IMR-90 (cell line): ENCODE results near the gene SOX8. TPM values are rescaled to one million over a fixed set of nuclear protein-coding genes. Genes with fewer than 3 reads are reported as not detected.

Source experiments
- ATAC-seq: fragments of 200-7000 bp; cut with Tn5 transposase; 2 replicates; pipeline ENCODE4 v1.9.1; 2020; ENCODE audit warnings: low read depth, mild to moderate bottlenecking, moderate library complexity
- BruUV-seq: library from RNA; stranded (reverse); fragments of 400-500 nt; replicated peaks from 2 replicates; lab custom pipeline; 2021; lab: Mats Ljungman, UMichigan
- CTCF ChIA-PET: fragments of 300-600 bp; formaldehyde crosslinking; extraction: SDS; loops from one replicate; lab custom pipeline; 2021; ENCODE audit warnings: antibody characterized with exemption; lab: Yijun Ruan, JAX
- POLR2A ChIA-PET: fragments of 300-600 bp; sonication (Branson Sonifier 250); formaldehyde crosslinking; loops from one replicate; lab custom pipeline; 2022; ENCODE audit warnings: antibody characterized with exemption; ENCODE audit not compliant: unreplicated experiment; lab: Charles Lee
- DNase-seq: peaks from one replicate; pipeline ENCODE4 v3.0.0; 2013
- H2AFZ ChIP-seq: replicated peaks from 2 replicates; pipeline ENCODE3; 2013; ENCODE audit warnings: low read length, mild to moderate bottlenecking; ENCODE audit not compliant: poor library complexity
- H2AK5ac ChIP-seq: 2 replicates; pipeline ENCODE4 v1.6.1; 2013; ENCODE audit warnings: low read depth, low read length, inconsistent platforms
- H2AK9ac ChIP-seq: replicated peaks from 2 replicates; pipeline ENCODE3; 2013; ENCODE audit warnings: mild to moderate bottlenecking, low read depth, low read length, moderate library complexity; ENCODE audit not compliant: poor library complexity
- H2BK120ac ChIP-seq: 2 replicates; pipeline ENCODE4 v1.6.1; 2013; ENCODE audit warnings: low read depth, low read length, inconsistent platforms
- H2BK15ac ChIP-seq: 3 replicates; pipeline ENCODE4 v1.6.1; 2013; ENCODE audit warnings: low read depth, low read length, inconsistent platforms
- H2BK20ac ChIP-seq: 2 replicates; pipeline ENCODE4 v1.6.1; 2013; ENCODE audit warnings: low read depth, mild to moderate bottlenecking, inconsistent platforms, low read length, moderate library complexity
- H2BK5ac ChIP-seq: 2 replicates; pipeline ENCODE4 v1.6.1; 2013; ENCODE audit warnings: mild to moderate bottlenecking, low read depth, low read length, inconsistent platforms; ENCODE audit not compliant: poor library complexity, severe bottlenecking
- H3K14ac ChIP-seq: replicated peaks from 2 replicates; pipeline ENCODE4 v1.6.1; 2013; ENCODE audit warnings: low read depth, low read length, inconsistent platforms
- H3K18ac ChIP-seq: 2 replicates; pipeline ENCODE4 v1.6.1; 2013; ENCODE audit warnings: low read depth, low read length, control low read depth
- H3K23ac ChIP-seq: 2 replicates; pipeline ENCODE4 v1.6.1; 2013; ENCODE audit warnings: low read depth, low read length, inconsistent platforms
- H3K27ac ChIP-seq: 2 replicates; pipeline ENCODE4 v1.5.1; 2013; ENCODE audit warnings: mild to moderate bottlenecking, control low read depth, low read length; ENCODE audit not compliant: insufficient read depth
- H3K27me3 ChIP-seq: 2 replicates; pipeline ENCODE4 v1.6.1; 2013; ENCODE audit warnings: low read length; ENCODE audit not compliant: control insufficient read depth, insufficient read depth
- H3K36me3 ChIP-seq: 2 replicates; pipeline ENCODE4 v1.6.1; 2013; ENCODE audit warnings: low read length, mixed read lengths; ENCODE audit not compliant: control insufficient read depth, insufficient read depth
- H3K4ac ChIP-seq: 2 replicates; pipeline ENCODE4 v1.6.1; 2013; ENCODE audit warnings: low read depth, low read length, inconsistent platforms
- H3K4me1 ChIP-seq: 2 replicates; pipeline ENCODE4 v1.6.1; 2013; ENCODE audit warnings: low read length, mixed read lengths; ENCODE audit not compliant: control insufficient read depth, insufficient read depth
- H3K4me2 ChIP-seq: 2 replicates; pipeline ENCODE4 v1.6.1; 2013; ENCODE audit warnings: low read depth, mild to moderate bottlenecking, control low read depth, low read length, moderate library complexity
- H3K4me3 ChIP-seq: 2 replicates; pipeline ENCODE4 v1.5.1; 2013; ENCODE audit warnings: low read depth, mild to moderate bottlenecking, control low read depth, low read length, moderate library complexity; ENCODE audit not compliant: insufficient read depth
- H3K56ac ChIP-seq: 2 replicates; pipeline ENCODE4 v1.6.1; 2013; ENCODE audit warnings: low read length, inconsistent platforms; ENCODE audit not compliant: insufficient read depth; ENCODE audit errors: extremely low read depth
- H3K79me1 ChIP-seq, 2 experiments: 2 replicates each; pipeline ENCODE4 v1.6.1; 2013; ENCODE audit warnings: low read length in 2 of 2, inconsistent platforms in 1 of 2, low read depth in 1 of 2
- H3K9ac ChIP-seq: 2 replicates; pipeline ENCODE4 v1.6.1; 2013; ENCODE audit warnings: low read depth, low read length, control low read depth
- H3K9me1 ChIP-seq: 2 replicates; pipeline ENCODE4 v1.6.1; 2013; ENCODE audit warnings: low read length, inconsistent platforms; ENCODE audit not compliant: insufficient read depth
- H3K9me3 ChIP-seq: 2 replicates; pipeline ENCODE4 v1.6.1; 2013; ENCODE audit warnings: low read length; ENCODE audit not compliant: control insufficient read depth, insufficient read depth
- H4K20me1 ChIP-seq: 2 replicates; pipeline ENCODE4 v1.6.1; 2013; ENCODE audit warnings: low read length, inconsistent platforms; ENCODE audit not compliant: insufficient read depth
- H4K5ac ChIP-seq: 2 replicates; pipeline ENCODE4 v1.6.1; 2013; ENCODE audit warnings: mild to moderate bottlenecking, low read depth, low read length, control low read depth
- H4K8ac ChIP-seq, 2 experiments: 2 replicates each; pipeline ENCODE4 v1.6.1; 2013; ENCODE audit warnings: low read depth in 2 of 2, low read length in 2 of 2, control low read depth in 1 of 2, inconsistent platforms in 1 of 2
- H4K91ac ChIP-seq: 2 replicates; pipeline ENCODE4 v1.6.1; 2013; ENCODE audit warnings: low read depth, low read length, inconsistent platforms; ENCODE audit not compliant: insufficient read depth
- CEBPB ChIP-seq: IDR thresholded peaks from 2 replicates; pipeline ENCODE4 v1.6.1; 2012; ENCODE audit warnings: low read depth, low read length, improper control_type of control experiment
- CHD1 ChIP-seq: IDR thresholded peaks from 2 replicates; pipeline ENCODE4 v1.6.1; 2012; ENCODE audit warnings: low read depth, low read length, improper control_type of control experiment
- ELK1 ChIP-seq: fragments of 150-350 bp; IDR thresholded peaks from 2 replicates; pipeline ENCODE4 v1.6.1; 2016; ENCODE audit warnings: low read depth, mild to moderate bottlenecking, low read length, moderate library complexity, borderline replicate concordance
- POLR2A ChIP-seq: IDR thresholded peaks from 2 replicates; pipeline ENCODE4 v1.6.1; 2012; ENCODE audit warnings: mild to moderate bottlenecking, low read depth, low read length
- RCOR1 ChIP-seq: IDR thresholded peaks from 2 replicates; pipeline ENCODE4 v1.6.1; 2012; ENCODE audit warnings: mild to moderate bottlenecking, low read length, improper control_type of control experiment; ENCODE audit not compliant: insufficient replicate concordance
- SMC3 ChIP-seq: fragments of 150-350 bp; IDR thresholded peaks from 2 replicates; pipeline ENCODE4 v1.6.1; 2016; ENCODE audit warnings: low read depth, mild to moderate bottlenecking, antibody characterized with exemption, low read length, moderate library complexity
- WGBS, 2 experiments: methylation state at CpG; one replicate each; pipeline versions ENCODE4 v1.1.5 to v1.1.7; 2013; ENCODE audit warnings: missing lambda C conversion rate in 2 of 2; ENCODE audit not compliant: insufficient read length in 1 of 2; ENCODE audit errors: extremely low coverage in 2 of 2; 5-methylcytosine and 5-hydroxymethylcytosine counted together
- dilution Hi-C: fragments of 300-500 bp; cut with HindIII; formaldehyde crosslinking; loops from one replicate; pipeline ENCODE4 v1.14.3; 2018; ENCODE audit warnings: low sequenced_read_pairs; ENCODE audit not compliant: unreplicated experiment
- in situ Hi-C: fragments of 300-500 bp; cut with MboI; formaldehyde crosslinking; loops from 3 replicates; pipeline ENCODE4 v1.14.3; 2019; ENCODE audit warnings: low sequenced_read_pairs, inconsistent platforms, mixed read lengths
- intact Hi-C: fragments of 100-400 bp; cut with micrococcal nuclease; formaldehyde crosslinking; loops from 2 replicates; pipeline ENCODE4 v1.10.0; 2022
- polyA plus RNA-seq, 3 experiments: library from polyadenylated mRNA; depleted of rRNA; stranded (reverse); fragments of >200 nt; gene quantifications; 2 replicates each; pipeline ENCODE4 v1.2.3, GENCODE V29; 2012; ENCODE audit warnings: low replicate concordance in 1 of 3
- total RNA-seq: library from RNA; depleted of rRNA; stranded (reverse); fragments of >200 nt; gene quantifications from 2 replicates; pipeline ENCODE4 v1.2.3, GENCODE V29; 2012

Gene SOX8
- total and polyA plus RNA-seq, 2 of the 4 experiments (the other 2 are of a cell fraction) = under 0.01 to 0.26 TPM

- H3K79me1 ChIP-seq = no peaks in the 10 kb centered on the region
- no peaks in the 10 kb centered on the region; the same call in 1 of the 2 replicates for H3K9me1 ChIP-seq
- no peak overlapping the region for H2AFZ ChIP-seq
- no peak overlapping the region for H3K4ac ChIP-seq
- peaks cover 7% of the 10 kb centered on the region; the same call in 1 of the 2 replicates for H3K9me3 ChIP-seq
- no peak overlapping the region for H3K9ac ChIP-seq
- no peak overlapping the region for H4K91ac ChIP-seq
- H3K23ac ChIP-seq = no peak overlapping the region
- no peaks in the 10 kb centered on the region for H3K36me3 ChIP-seq
- no peak overlapping the region for H2BK120ac ChIP-seq
- H4K20me1 ChIP-seq = no peaks in the 10 kb centered on the region; the same call in 1 of the 2 replicates
- H3K18ac ChIP-seq = no peak overlapping the region
- DNase-seq = no peak
- no peak overlapping the region for H3K4me3 ChIP-seq
- H3K56ac ChIP-seq = no peak overlapping the region
- no peak for TF ChIP-seq CHD1
- TF ChIP-seq POLR2A = no peak
- no peak for TF ChIP-seq RCOR1
- TF ChIP-seq SMC3 = no peak
- TF ChIP-seq ELK1 = no peak
- TF ChIP-seq CEBPB = no peak
- 76% methylated on average over 8 of the region's 12 CpGs; no CpG with 5 or more reads in 1 of the 2 experiments for WGBS, 2 experiments
- no peak overlapping the region for H3K27ac ChIP-seq
- H2BK20ac ChIP-seq = no peak overlapping the region
- intact Hi-C loops = no loop called here
- BruUV-seq = no TSS peak
- H3K4me2 ChIP-seq = no peak overlapping the region
- no peak overlapping the region for H4K8ac ChIP-seq
- no peak overlapping the region for H2BK15ac ChIP-seq
- H3K4me1 ChIP-seq = no peaks in the 10 kb centered on the region
- H3K14ac ChIP-seq = no peak overlapping the region
- no peak overlapping the region for H4K5ac ChIP-seq
- in situ Hi-C loops = no loop called here
- POLR2A ChIA-PET = no interaction called here
- no peak overlapping the region for H2AK9ac ChIP-seq
- CTCF ChIA-PET = no interaction called here
- no peak for ATAC-seq
- peaks cover 68% of the 10 kb centered on the region for H3K27me3 ChIP-seq
- dilution Hi-C loops = no loop called here
- no peak overlapping the region for H2BK5ac ChIP-seq
- H2AK5ac ChIP-seq = no peak overlapping the region
These were observed 6.3 kb upstream of the SOX8 start for GRCh38 chr16:975291-975690.
